SK-N-SH (cell line): Measurements from ENCODE around the gene GRIK5. TPM values are rescaled to one million over a fixed set of nuclear protein-coding genes. Genes with fewer than 3 reads are reported as not detected.

Source experiments
- CTCF ChIA-PET: fragments of 300-600, 350-600 bp; formaldehyde crosslinking; extraction: SDS; loops from one replicate; lab custom pipeline; 2021; lab: Yijun Ruan, JAX
- POLR2A ChIA-PET: fragments of 350-600 bp; sonication (Branson Sonifier 250); formaldehyde crosslinking; extraction: SDS; loops from one replicate; lab custom pipeline; 2020; ENCODE audit warnings: antibody characterized with exemption, inconsistent platforms; lab: Yijun Ruan, JAX
- DNase-seq: peaks from one replicate; pipeline ENCODE4 v3.0.0; 2012
- H2AFZ ChIP-seq: fragments of 200-600 bp; sonication (generic); 2 replicates; pipeline ENCODE4 v1.8.1; 2016; ENCODE audit warnings: antibody characterized with exemption, mild to moderate bottlenecking, low read depth
- H3F3A ChIP-seq: fragments of 200-600 bp; sonication (generic); replicated peaks from 2 replicates; pipeline ENCODE3; 2016; ENCODE audit warnings: antibody characterized with exemption, mild to moderate bottlenecking; ENCODE audit not compliant: insufficient read depth
- H3K27ac ChIP-seq, 2 experiments: fragments of 200-500 bp in 1 of 2; fragments of 200-600 bp in 1 of 2; sonication (Bioruptor generic) in 1 of 2; sonication (generic), shearing (Covaris generic) in 1 of 2; 2 replicates each; pipeline versions ENCODE4 v1.5.1 to v1.6.1; 2014 to 2016; ENCODE audit warnings: low read depth in 2 of 2, inconsistent platforms in 1 of 2, low read length in 1 of 2, mild to moderate bottlenecking in 1 of 2, mixed read lengths in 1 of 2
- H3K27me3 ChIP-seq: fragments of 200-600 bp; sonication (generic), shearing (Covaris generic); 2 replicates; pipeline ENCODE4 v1.6.1; 2016; ENCODE audit warnings: mixed run types; ENCODE audit not compliant: insufficient read depth
- H3K36me3 ChIP-seq, 2 experiments: fragments of 200-500 bp in 1 of 2; fragments of 200-600 bp in 1 of 2; sonication (Bioruptor generic) in 1 of 2; sonication (generic) in 1 of 2; replicated peaks in 1 of 2; 2 replicates each; pipeline versions ENCODE3 to v1.5.1; 2014 to 2016; ENCODE audit warnings: low read length in 1 of 2, mild to moderate bottlenecking in 1 of 2; ENCODE audit not compliant: insufficient read depth in 2 of 2, control insufficient read depth in 1 of 2
- H3K4me1 ChIP-seq, 2 experiments: fragments of 200-500 bp in 1 of 2; fragments of 200-600 bp in 1 of 2; sonication (Bioruptor generic) in 1 of 2; sonication (generic), shearing (Covaris generic) in 1 of 2; 2 replicates each; pipeline versions ENCODE4 v1.5.1 to v1.6.1; 2014 to 2016; ENCODE audit warnings: low read depth in 1 of 2, low read length in 1 of 2, mixed run types in 1 of 2; ENCODE audit not compliant: insufficient read depth in 2 of 2, control insufficient read depth in 1 of 2
- H3K4me2 ChIP-seq: fragments of 200-600 bp; sonication (generic), shearing (Covaris generic); 2 replicates; pipeline ENCODE4 v1.6.1; 2017; ENCODE audit warnings: mixed run types
- H3K4me3 ChIP-seq, 2 experiments: fragments of 200-500 bp in 1 of 2; fragments of 200-600 bp in 1 of 2; sonication (Bioruptor generic) in 1 of 2; sonication (generic), shearing (Covaris generic) in 1 of 2; 2 replicates each; pipeline versions ENCODE4 v1.5.1 to v1.8.1; 2014 to 2016; ENCODE audit warnings: low read depth in 2 of 2, inconsistent platforms in 1 of 2, low read length in 1 of 2, mild to moderate bottlenecking in 1 of 2, mixed read lengths in 1 of 2, moderate library complexity in 1 of 2
- H3K79me2 ChIP-seq: fragments of 200-600 bp; sonication (generic); 2 replicates; pipeline ENCODE4 v1.8.1; 2017; ENCODE audit warnings: mild to moderate bottlenecking; ENCODE audit not compliant: insufficient read depth
- H3K9ac ChIP-seq: fragments of 200-600 bp; sonication (generic); 2 replicates; pipeline ENCODE4 v1.6.1; 2017; ENCODE audit warnings: mixed run types
- H3K9me2 ChIP-seq: fragments of 200-600 bp; sonication (generic); 2 replicates; pipeline ENCODE4 v1.6.1; 2017; ENCODE audit warnings: mixed run types
- H3K9me3 ChIP-seq: fragments of 200-600 bp; sonication (generic); 2 replicates; pipeline ENCODE4 v1.6.1; 2017; ENCODE audit warnings: mixed run types, mild to moderate bottlenecking, moderate library complexity
- H4K20me1 ChIP-seq: fragments of 200-600 bp; sonication (generic); 2 replicates; pipeline ENCODE4 v1.6.1; 2017; ENCODE audit warnings: mild to moderate bottlenecking, mixed run types; ENCODE audit not compliant: insufficient read depth
- FOSL2 ChIP-seq: IDR thresholded peaks from 2 replicates; pipeline ENCODE4 v1.4.0; 2012; ENCODE audit warnings: low read depth, mild to moderate bottlenecking, moderate library complexity, borderline replicate concordance
- FOXJ3 ChIP-seq: sonication (generic); formaldehyde crosslinking; IDR thresholded peaks from 2 replicates; pipeline ENCODE4 v1.5.1; 2020; ENCODE audit warnings: mild to moderate bottlenecking, missing genetic modification reagents
- FOXM1 ChIP-seq: IDR thresholded peaks from 2 replicates; pipeline ENCODE4 v1.4.0; 2012; ENCODE audit warnings: low read depth, mild to moderate bottlenecking
- GABPA ChIP-seq: IDR thresholded peaks from 2 replicates; pipeline ENCODE4 v1.4.0; 2012; ENCODE audit warnings: low read depth, mild to moderate bottlenecking
- GATA2 ChIP-seq: sonication (generic); formaldehyde crosslinking; IDR thresholded peaks from 2 replicates; pipeline ENCODE4 v1.5.0; 2020; ENCODE audit warnings: mild to moderate bottlenecking, missing genetic modification reagents
- POLR2AphosphoS5 ChIP-seq: IDR thresholded peaks from 2 replicates; pipeline ENCODE4 v1.6.1; 2012; ENCODE audit warnings: low read depth, low read length
- RCOR1 ChIP-seq: fragments of 150-350 bp; IDR thresholded peaks from 2 replicates; pipeline ENCODE4 v1.6.1; 2017; ENCODE audit warnings: antibody characterized with exemption, low read length
- RFX5 ChIP-seq: IDR thresholded peaks from 2 replicates; pipeline ENCODE4 v1.6.1; 2012; ENCODE audit warnings: mild to moderate bottlenecking, improper control_type of control experiment, low read length
- RXRA ChIP-seq: IDR thresholded peaks from 2 replicates; pipeline ENCODE4 v1.4.0; 2012; ENCODE audit warnings: low read depth, mild to moderate bottlenecking, borderline replicate concordance
- TCF12 ChIP-seq: IDR thresholded peaks from 2 replicates; pipeline ENCODE4 v1.4.0; 2012
- WGBS: methylation state at CpG from one replicate; pipeline ENCODE4 v1.1.6; 2017; ENCODE audit warnings: low lambda C conversion rate; 5-methylcytosine and 5-hydroxymethylcytosine counted together
- polyA plus RNA-seq, 3 experiments: library from polyadenylated mRNA; depleted of rRNA; stranded (reverse); fragments of >200 nt; gene quantifications; 2 replicates each; pipeline ENCODE4 v1.2.3, GENCODE V29; 2012
- TF ChIP-seq, protein P1 (sequence below): IDR thresholded peaks from 2 replicates; pipeline ENCODE4; 2012
- TF ChIP-seq, protein P2 (sequence below): IDR thresholded peaks from 2 replicates; pipeline ENCODE4 v1.4.0; 2012; ENCODE audit warnings: low read depth, borderline replicate concordance
- TF ChIP-seq, protein P3 (sequence below): IDR thresholded peaks from 2 replicates; pipeline ENCODE4 v1.4.0; 2012; ENCODE audit warnings: low read depth, borderline replicate concordance

GRIK5 gene
- polyA plus RNA-seq, 1 of the 3 experiments (the other 2 are of a cell fraction): 2.4 TPM

DNA sequence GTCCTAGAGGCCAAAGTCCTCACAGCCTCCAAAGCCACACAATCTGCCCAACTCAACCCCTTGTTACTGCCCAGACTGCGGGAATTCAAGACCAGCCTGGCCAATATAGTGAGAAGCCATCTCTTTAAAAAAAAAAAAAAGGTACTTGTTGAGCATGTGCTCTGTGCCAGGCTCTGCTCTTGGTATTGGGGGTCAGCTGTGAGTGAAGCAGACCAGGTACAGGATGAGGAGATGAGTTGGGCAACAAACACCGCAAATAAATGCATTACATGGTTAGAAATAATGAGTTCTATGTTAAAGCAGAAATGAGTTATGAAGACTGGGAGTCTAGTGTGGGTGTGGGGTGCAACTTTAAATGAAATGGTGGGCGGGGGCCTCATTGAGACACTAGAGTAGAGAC lies 9.9 kb downstream of the GRIK5 start:
- no peak overlapping the region for H2AFZ ChIP-seq
- no peak for DNase-seq
- H3K79me2 ChIP-seq: no peaks in the 10 kb centered on the region
- H3K9me3 ChIP-seq: no peaks in the 10 kb centered on the region
- no peaks in the 10 kb centered on the region for H4K20me1 ChIP-seq
- H3K4me2 ChIP-seq: no peak overlapping the region
- H3K36me3 ChIP-seq: no peaks in the 10 kb centered on the region
- 70% methylated on average over 3 of the region's 3 CpGs for WGBS
- no peaks in the 10 kb centered on the region for H3K9me2 ChIP-seq
- no peak overlapping the region for H3K27ac ChIP-seq
- ChIA-PET CTCF (interaction anchor here (0.8 to 1.2 kb wide), 2 partner anchors 25 to 63 kb away, joined by 3 read pairs; no protein-coding TSS in a partner anchor), POLR2A (no interaction called here)
- H3K27me3 ChIP-seq: peaks cover 4% of the 10 kb centered on the region
- H3F3A ChIP-seq: no peaks in the 10 kb centered on the region
- no peak for TF ChIP-seq RXRA
- TF ChIP-seq TCF12: no peak
- TF ChIP-seq POLR2AphosphoS5: no peak
- no peak for TF ChIP-seq RCOR1
- TF ChIP-seq FOSL2: no peak
- TF ChIP-seq FOXJ3 (CRISPR knock-in tag): no peak
- TF ChIP-seq, protein P1, sequence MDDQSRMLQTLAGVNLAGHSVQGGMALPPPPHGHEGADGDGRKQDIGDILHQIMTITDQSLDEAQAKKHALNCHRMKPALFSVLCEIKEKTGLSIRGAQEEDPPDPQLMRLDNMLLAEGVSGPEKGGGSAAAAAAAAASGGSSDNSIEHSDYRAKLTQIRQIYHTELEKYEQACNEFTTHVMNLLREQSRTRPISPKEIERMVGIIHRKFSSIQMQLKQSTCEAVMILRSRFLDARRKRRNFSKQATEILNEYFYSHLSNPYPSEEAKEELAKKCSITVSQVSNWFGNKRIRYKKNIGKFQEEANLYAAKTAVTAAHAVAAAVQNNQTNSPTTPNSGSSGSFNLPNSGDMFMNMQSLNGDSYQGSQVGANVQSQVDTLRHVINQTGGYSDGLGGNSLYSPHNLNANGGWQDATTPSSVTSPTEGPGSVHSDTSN: no peak
- TF ChIP-seq, protein P2, sequence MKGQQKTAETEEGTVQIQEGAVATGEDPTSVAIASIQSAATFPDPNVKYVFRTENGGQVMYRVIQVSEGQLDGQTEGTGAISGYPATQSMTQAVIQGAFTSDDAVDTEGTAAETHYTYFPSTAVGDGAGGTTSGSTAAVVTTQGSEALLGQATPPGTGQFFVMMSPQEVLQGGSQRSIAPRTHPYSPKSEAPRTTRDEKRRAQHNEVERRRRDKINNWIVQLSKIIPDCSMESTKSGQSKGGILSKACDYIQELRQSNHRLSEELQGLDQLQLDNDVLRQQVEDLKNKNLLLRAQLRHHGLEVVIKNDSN: no peak
- no peak for TF ChIP-seq FOXM1
- no peak for TF ChIP-seq GATA2 (CRISPR knock-in tag)
- H3K4me1 ChIP-seq: no peaks in the 10 kb centered on the region
- H3K4me3 ChIP-seq: no peak overlapping the region
- no peak overlapping the region for H3K9ac ChIP-seq

DNA sequence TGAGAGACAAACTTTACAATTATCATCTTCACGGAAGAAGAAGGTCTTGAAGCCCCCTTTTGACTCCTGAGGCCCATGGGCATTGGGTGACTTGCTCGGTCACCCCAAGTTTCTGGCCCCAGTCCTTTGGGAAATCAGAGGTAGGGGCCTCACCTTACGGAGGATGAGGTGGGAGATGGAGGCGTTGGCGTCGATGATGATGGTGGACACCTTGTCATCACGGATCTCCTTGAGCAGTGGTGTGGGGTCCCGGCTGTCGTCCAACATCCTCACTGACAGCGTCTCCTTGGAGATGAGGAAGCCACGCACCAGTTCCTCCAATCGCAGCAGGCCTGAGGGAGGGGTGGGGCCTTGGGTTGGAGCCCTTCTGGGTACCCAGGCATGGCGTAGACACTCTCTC lies 10.8 kb downstream of the GRIK5 start:
- no peaks in the 10 kb centered on the region for H3K36me3 ChIP-seq
- CTCF ChIA-PET: interaction anchor here (1.1 kb wide), 1 partner anchor 24 kb away, joined by 3 read pairs; no protein-coding TSS in a partner anchor
- H3K4me1 ChIP-seq: no peaks in the 10 kb centered on the region; a peak in 1 of 4 replicates
- H3K27ac ChIP-seq: no peak overlapping the region
- no peaks in the 10 kb centered on the region for H3K9me2 ChIP-seq
- no peak for DNase-seq
- no peaks in the 10 kb centered on the region for H3K79me2 ChIP-seq
- H3K4me2 ChIP-seq: no peak overlapping the region
- H3K4me3 ChIP-seq: no peak overlapping the region
- H3K27me3 ChIP-seq: peaks cover 4% of the 10 kb centered on the region
- H3K9ac ChIP-seq: no peak overlapping the region
- 89% methylated on average over 13 of the region's 13 CpGs for whole genome bisulfite sequencing
- H3F3A ChIP-seq: no peaks in the 10 kb centered on the region
- POLR2A ChIA-PET: no interaction called here
- no peaks in the 10 kb centered on the region for H3K9me3 ChIP-seq
- TF ChIP-seq, protein P3, sequence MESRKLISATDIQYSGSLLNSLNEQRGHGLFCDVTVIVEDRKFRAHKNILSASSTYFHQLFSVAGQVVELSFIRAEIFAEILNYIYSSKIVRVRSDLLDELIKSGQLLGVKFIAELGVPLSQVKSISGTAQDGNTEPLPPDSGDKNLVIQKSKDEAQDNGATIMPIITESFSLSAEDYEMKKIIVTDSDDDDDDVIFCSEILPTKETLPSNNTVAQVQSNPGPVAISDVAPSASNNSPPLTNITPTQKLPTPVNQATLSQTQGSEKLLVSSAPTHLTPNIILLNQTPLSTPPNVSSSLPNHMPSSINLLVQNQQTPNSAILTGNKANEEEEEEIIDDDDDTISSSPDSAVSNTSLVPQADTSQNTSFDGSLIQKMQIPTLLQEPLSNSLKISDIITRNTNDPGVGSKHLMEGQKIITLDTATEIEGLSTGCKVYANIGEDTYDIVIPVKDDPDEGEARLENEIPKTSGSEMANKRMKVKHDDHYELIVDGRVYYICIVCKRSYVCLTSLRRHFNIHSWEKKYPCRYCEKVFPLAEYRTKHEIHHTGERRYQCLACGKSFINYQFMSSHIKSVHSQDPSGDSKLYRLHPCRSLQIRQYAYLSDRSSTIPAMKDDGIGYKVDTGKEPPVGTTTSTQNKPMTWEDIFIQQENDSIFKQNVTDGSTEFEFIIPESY: no peak
- no peak for TF ChIP-seq RFX5
- no peak for TF ChIP-seq GABPA
- TF ChIP-seq POLR2AphosphoS5: no peak
- H2AFZ ChIP-seq: no peak overlapping the region
- H4K20me1 ChIP-seq: no peaks in the 10 kb centered on the region
